Parathyroid adenoma (tissue), 2 donors: ENCODE data around the gene SKIC8.

Source experiments
- H2AFZ ChIP-seq: fragments of 300-600 bp; sonication (generic); one replicate; pipeline ENCODE4 v1.7.0; 2017; ENCODE audit warnings: antibody characterized with exemption, mild to moderate bottlenecking
- H3K27ac ChIP-seq: fragments of 300-600 bp; sonication (generic); one replicate; pipeline ENCODE4 v1.7.0; 2017
- H3K27me3 ChIP-seq: fragments of 300-600 bp; sonication (generic); one replicate; pipeline ENCODE4 v1.7.0; 2017; ENCODE audit warnings: low read length; ENCODE audit not compliant: control insufficient read depth, insufficient read depth
- H3K36me3 ChIP-seq: fragments of 300-600 bp; sonication (generic); one replicate; pipeline ENCODE4 v1.7.0; 2017; ENCODE audit warnings: low read length; ENCODE audit not compliant: control insufficient read depth, insufficient read depth
- H3K4me1 ChIP-seq: fragments of 300-600 bp; sonication (generic); one replicate; pipeline ENCODE4 v1.7.0; 2017; ENCODE audit warnings: control low read depth
- H3K4me2 ChIP-seq: fragments of 300-600 bp; sonication (generic); one replicate; pipeline ENCODE4 v1.7.0; 2017; ENCODE audit warnings: low read length
- H3K4me3 ChIP-seq: fragments of 300-600 bp; sonication (generic); one replicate; pipeline ENCODE4 v1.7.0; 2017; ENCODE audit warnings: low read depth, low read length
- H3K79me2 ChIP-seq: fragments of 300-600 bp; sonication (generic); one replicate; pipeline ENCODE4 v1.7.0; 2017; ENCODE audit warnings: control low read depth
- H3K9ac ChIP-seq: fragments of 300-600 bp; sonication (generic); one replicate; pipeline ENCODE4 v1.7.0; 2017; ENCODE audit warnings: mild to moderate bottlenecking
- H3K9me3 ChIP-seq: fragments of 300-600 bp; sonication (generic); one replicate; pipeline ENCODE4 v1.7.0; 2017; ENCODE audit warnings: low read length; ENCODE audit not compliant: control insufficient read depth
- TF ChIP-seq, protein P1 (sequence below): fragments of 300-600 bp; sonication (generic); IDR thresholded peaks from one replicate; pipeline ENCODE4 v1.7.0; 2017; ENCODE audit warnings: antibody characterized with exemption, mild to moderate bottlenecking
- donor health status: primary hyperparathyroidism.

Gene SKIC8

GRCh38 chr15:78319588-78319987 lies 20.2 kb upstream of the SKIC8 start:
- Histone ChIP-seq H3K9me3 (no peaks in the 10 kb centered on the region), H3K4me3 (no peak overlapping the region), H3K27ac (no peak overlapping the region), H3K4me1 (no peaks in the 10 kb centered on the region), H3K36me3 (no peaks in the 10 kb centered on the region), H2AFZ (no peak overlapping the region), H3K79me2 (no peaks in the 10 kb centered on the region), H3K9ac (no peak overlapping the region), H3K4me2 (no peak overlapping the region), H3K27me3 (no peaks in the 10 kb centered on the region)
- TF ChIP-seq, protein P1, sequence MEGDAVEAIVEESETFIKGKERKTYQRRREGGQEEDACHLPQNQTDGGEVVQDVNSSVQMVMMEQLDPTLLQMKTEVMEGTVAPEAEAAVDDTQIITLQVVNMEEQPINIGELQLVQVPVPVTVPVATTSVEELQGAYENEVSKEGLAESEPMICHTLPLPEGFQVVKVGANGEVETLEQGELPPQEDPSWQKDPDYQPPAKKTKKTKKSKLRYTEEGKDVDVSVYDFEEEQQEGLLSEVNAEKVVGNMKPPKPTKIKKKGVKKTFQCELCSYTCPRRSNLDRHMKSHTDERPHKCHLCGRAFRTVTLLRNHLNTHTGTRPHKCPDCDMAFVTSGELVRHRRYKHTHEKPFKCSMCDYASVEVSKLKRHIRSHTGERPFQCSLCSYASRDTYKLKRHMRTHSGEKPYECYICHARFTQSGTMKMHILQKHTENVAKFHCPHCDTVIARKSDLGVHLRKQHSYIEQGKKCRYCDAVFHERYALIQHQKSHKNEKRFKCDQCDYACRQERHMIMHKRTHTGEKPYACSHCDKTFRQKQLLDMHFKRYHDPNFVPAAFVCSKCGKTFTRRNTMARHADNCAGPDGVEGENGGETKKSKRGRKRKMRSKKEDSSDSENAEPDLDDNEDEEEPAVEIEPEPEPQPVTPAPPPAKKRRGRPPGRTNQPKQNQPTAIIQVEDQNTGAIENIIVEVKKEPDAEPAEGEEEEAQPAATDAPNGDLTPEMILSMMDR: no peak

GRCh38 chr15:78317145-78317836 lies 17.9 kb upstream of the SKIC8 start:
- TF ChIP-seq, protein P1: no peak
- Histone ChIP-seq H3K36me3 (no peaks in the 10 kb centered on the region), H3K4me2 (no peak overlapping the region), H3K9ac (no peak overlapping the region), H3K9me3 (no peaks in the 10 kb centered on the region), H3K4me3 (no peak overlapping the region), H3K79me2 (no peaks in the 10 kb centered on the region), H2AFZ (no peak overlapping the region), H3K27ac (no peak overlapping the region), H3K27me3 (no peaks in the 10 kb centered on the region), H3K4me1 (no peaks in the 10 kb centered on the region)

DNA sequence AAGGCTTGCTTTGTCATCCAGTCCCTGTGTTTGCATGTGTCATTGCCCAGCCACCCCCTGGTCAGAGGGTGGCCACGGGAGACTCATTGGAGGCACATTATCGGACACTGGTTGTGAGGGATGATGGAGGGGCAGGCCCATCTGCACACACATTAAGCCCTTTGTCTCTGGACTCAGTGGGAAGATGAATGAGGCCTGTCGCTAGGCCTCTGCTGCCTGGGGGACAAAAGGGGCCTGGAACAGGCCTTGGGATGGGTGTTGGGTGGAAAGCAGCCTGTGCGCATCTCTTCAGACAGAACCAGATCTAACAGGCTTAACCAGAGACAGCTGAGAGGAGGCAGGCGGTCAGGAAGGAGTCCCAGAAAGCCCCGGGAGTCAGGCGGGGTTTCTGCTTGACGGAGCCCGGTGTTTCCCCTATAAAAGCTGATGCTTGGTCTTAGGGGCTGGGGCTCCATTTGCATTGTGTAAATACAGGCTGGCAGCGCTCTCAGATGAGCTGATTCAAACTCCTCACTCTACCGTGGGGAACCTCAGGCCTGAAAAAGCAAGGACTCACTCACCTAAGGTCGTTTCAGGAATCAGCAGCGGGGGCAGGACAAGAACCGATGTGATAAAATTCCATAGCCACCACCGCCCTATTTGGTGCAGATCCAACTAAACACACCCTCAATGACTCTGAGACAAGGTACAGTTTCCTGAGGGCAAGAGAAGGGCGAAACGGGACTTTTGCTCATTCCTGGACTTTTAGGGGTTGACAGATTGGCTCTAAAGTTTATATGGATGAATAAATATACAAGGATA lies 17.1 kb upstream of the SKIC8 start:
- TF ChIP-seq, protein P1: no peak
- H3K36me3 ChIP-seq: no peaks in the 10 kb centered on the region
- no peak overlapping the region for H3K4me2 ChIP-seq
- no peak overlapping the region for H2AFZ ChIP-seq
- no peaks in the 10 kb centered on the region for H3K9me3 ChIP-seq
- H3K27me3 ChIP-seq: no peaks in the 10 kb centered on the region
- no peaks in the 10 kb centered on the region for H3K79me2 ChIP-seq
- no peak overlapping the region for H3K27ac ChIP-seq
- no peaks in the 10 kb centered on the region for H3K4me1 ChIP-seq
- H3K4me3 ChIP-seq: no peak overlapping the region
- H3K9ac ChIP-seq: no peak overlapping the region

DNA sequence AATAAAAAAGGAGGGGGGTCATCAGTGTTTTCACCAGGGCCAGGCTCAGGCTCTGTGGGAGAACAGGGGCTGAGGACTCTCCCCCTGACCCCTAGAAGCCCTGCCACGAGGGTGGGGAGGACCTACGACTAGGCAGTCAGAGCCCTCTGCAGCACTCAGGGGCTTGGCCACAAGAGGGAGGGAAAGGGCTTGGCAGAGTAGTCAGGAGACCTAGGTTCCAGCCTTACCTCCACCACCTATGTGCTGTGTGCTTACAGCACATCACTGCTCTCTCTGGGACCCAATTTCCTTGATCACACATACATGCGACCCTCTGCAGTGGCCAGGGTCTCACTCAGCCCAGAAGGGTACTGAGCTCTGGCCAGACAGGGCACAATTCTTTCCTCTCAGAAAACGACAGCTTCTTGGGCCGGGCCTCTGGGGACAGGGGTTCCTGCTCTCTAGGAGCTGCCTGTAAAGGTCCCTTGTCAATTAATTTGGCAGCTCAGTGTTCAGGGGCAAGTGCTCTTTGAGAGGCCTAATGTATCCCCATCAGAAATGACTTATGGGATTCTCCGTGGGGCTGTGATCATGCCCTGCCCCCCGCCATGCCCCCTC lies 16.4 kb upstream of the SKIC8 start:
- Histone ChIP-seq H3K79me2 (no peaks in the 10 kb centered on the region), H3K27ac (no peak overlapping the region), H3K4me3 (no peak overlapping the region), H2AFZ (no peak overlapping the region), H3K4me1 (no peaks in the 10 kb centered on the region), H3K9ac (no peak overlapping the region), H3K9me3 (no peaks in the 10 kb centered on the region), H3K4me2 (no peak overlapping the region), H3K27me3 (no peaks in the 10 kb centered on the region), H3K36me3 (no peaks in the 10 kb centered on the region)
- TF ChIP-seq, protein P1: no peak
